Endothelial cell of umbilical vein (primary cell): ENCODE results near the gene GAA. TPM values are rescaled to one million over a fixed set of nuclear protein-coding genes. Genes with fewer than 3 reads are reported as not detected.

Experiments used
- BruUV-seq: library from RNA; stranded (reverse); fragments of 400-500 nt; replicated peaks from 2 replicates; lab custom pipeline; 2021; lab: Mats Ljungman, UMichigan
- CTCF ChIA-PET: fragments of 300-600, 350-600 bp; sonication (Branson Sonifier 250); formaldehyde crosslinking; loops from one replicate; lab custom pipeline; 2021; ENCODE audit warnings: antibody characterized with exemption, inconsistent platforms; lab: Charles Lee
- POLR2A ChIA-PET: fragments of 300-600, 350-600 bp; sonication (Branson Sonifier 250); formaldehyde crosslinking; loops from one replicate; lab custom pipeline; 2021; ENCODE audit warnings: antibody characterized with exemption, inconsistent platforms; lab: Charles Lee
- DNase-seq: peaks from one replicate; pipeline ENCODE4 v3.0.0-alpha.2; 2011; ENCODE audit warnings: low read depth, low spot score
- FAIRE-seq: peaks from 2 replicates; lab custom pipeline; 2011; peaks lifted over from hg19 to GRCh38; lab: Jason Lieb, UNC
- H2AFZ ChIP-seq: 2 replicates; pipeline ENCODE4 v1.6.0; 2012; ENCODE audit warnings: low read depth, low read length, control low read depth, inconsistent platforms
- H3K27ac ChIP-seq: 2 replicates; pipeline ENCODE4 v1.5.1; 2011; ENCODE audit warnings: low read depth, mild to moderate bottlenecking, control low read depth, low read length, moderate library complexity; ENCODE audit not compliant: insufficient read depth
- H3K27me3 ChIP-seq, 2 experiments: 2 replicates each; pipeline versions ENCODE4 v1.6.0 to v1.6.1; 2011; ENCODE audit warnings: low read length in 2 of 2, mixed read lengths in 1 of 2; ENCODE audit not compliant: control insufficient read depth in 2 of 2, insufficient read depth in 2 of 2
- H3K36me3 ChIP-seq, 2 experiments: 2 replicates in 1 of 2; 3 replicates in 1 of 2; pipeline ENCODE4 v1.5.1; 2011; ENCODE audit warnings: low read length in 2 of 2, mild to moderate bottlenecking in 1 of 2, moderate library complexity in 1 of 2; ENCODE audit not compliant: control insufficient read depth in 2 of 2, insufficient read depth in 2 of 2; ENCODE audit errors: extremely low read depth in 1 of 2
- H3K4me1 ChIP-seq: 3 replicates; pipeline ENCODE4 v1.5.1; 2011; ENCODE audit warnings: mild to moderate bottlenecking, low read length; ENCODE audit not compliant: control insufficient read depth, insufficient read depth; ENCODE audit errors: extremely low read depth
- H3K4me2 ChIP-seq: 2 replicates; pipeline ENCODE4 v1.6.1; 2011; ENCODE audit warnings: low read length, control low read depth, mixed read lengths; ENCODE audit not compliant: insufficient read depth
- H3K4me3 ChIP-seq, 3 experiments: fragments of 200-600 bp in 1 of 3; sonication (generic), shearing (Covaris generic) in 1 of 3; replicated peaks in 1 of 3; 2 replicates each; pipeline ENCODE4 v1.5.1; 2011 to 2016; ENCODE audit warnings: control low read depth in 3 of 3, low read length in 3 of 3, mild to moderate bottlenecking in 2 of 3, inconsistent platforms in 1 of 3, low read depth in 1 of 3, moderate library complexity in 1 of 3; ENCODE audit not compliant: insufficient read depth in 1 of 3
- H3K79me2 ChIP-seq: 2 replicates; pipeline ENCODE4 v1.6.0; 2012; ENCODE audit warnings: low read length, inconsistent platforms; ENCODE audit not compliant: control insufficient read depth, insufficient read depth
- H3K9ac ChIP-seq: replicated peaks from 2 replicates; pipeline ENCODE3; 2011; ENCODE audit warnings: low read length, control low read depth; ENCODE audit not compliant: insufficient read depth; ENCODE audit errors: extremely low read depth
- H3K9me1 ChIP-seq: replicated peaks from 3 replicates; pipeline ENCODE4 v1.6.0; 2011; ENCODE audit warnings: mild to moderate bottlenecking, low read length; ENCODE audit not compliant: control insufficient read depth, insufficient read depth; ENCODE audit errors: extremely low read depth
- H3K9me3 ChIP-seq: replicated peaks from 2 replicates; pipeline ENCODE4 v1.5.1; 2012; ENCODE audit warnings: low read length, inconsistent platforms; ENCODE audit not compliant: control insufficient read depth, insufficient read depth
- H4K20me1 ChIP-seq: replicated peaks from 2 replicates; pipeline ENCODE3; 2011; ENCODE audit warnings: mild to moderate bottlenecking, low read length; ENCODE audit not compliant: control insufficient read depth, insufficient read depth; ENCODE audit errors: extremely low read depth
- CTCF ChIP-seq, 2 donors: IDR thresholded peaks; 1 replicate in 1 of 2; 2 replicates in 1 of 2; pipeline ENCODE4 v1.5.1; 2011; ENCODE audit warnings: low read length in 2 of 2, mild to moderate bottlenecking in 2 of 2, moderate library complexity in 2 of 2, control low read depth in 1 of 2, inconsistent platforms in 1 of 2, low read depth in 1 of 2; ENCODE audit not compliant: insufficient read depth in 1 of 2; ENCODE audit errors: extremely low read depth in 1 of 2
- EZH2 ChIP-seq: IDR thresholded peaks from 2 replicates; pipeline ENCODE4 v1.6.1; 2012; ENCODE audit warnings: borderline replicate concordance, low read depth, mild to moderate bottlenecking, moderate library complexity, low read length, inconsistent platforms; ENCODE audit not compliant: severe bottlenecking
- FOS ChIP-seq: IDR thresholded peaks from 2 replicates; pipeline ENCODE4 v1.6.1; 2011; ENCODE audit warnings: mild to moderate bottlenecking, low read length, moderate library complexity, borderline replicate concordance; ENCODE audit not compliant: insufficient read depth
- GATA2 ChIP-seq: IDR thresholded peaks from 2 replicates; pipeline ENCODE4 v1.7.0; 2011; ENCODE audit warnings: low read depth, mild to moderate bottlenecking, moderate library complexity, mixed read lengths, low read length; ENCODE audit not compliant: insufficient read length, insufficient read depth
- JUN ChIP-seq: IDR thresholded peaks from 2 replicates; pipeline ENCODE4 v1.6.1; 2011; ENCODE audit warnings: borderline replicate concordance, low read depth; ENCODE audit not compliant: insufficient read length, insufficient read depth
- MAX ChIP-seq: IDR thresholded peaks from 2 replicates; pipeline ENCODE4 v1.6.1; 2011; ENCODE audit not compliant: insufficient read depth, insufficient read length
- MYC ChIP-seq: IDR thresholded peaks from one replicate; pipeline ENCODE4 v1.6.1; 2011; ENCODE audit warnings: mild to moderate bottlenecking, low read depth, low read length
- POLR2A ChIP-seq: IDR thresholded peaks from 2 replicates; pipeline ENCODE4 v1.6.1; 2012; ENCODE audit warnings: low read depth, mild to moderate bottlenecking, control low read depth, low read length
- POLR2AphosphoS5 ChIP-seq: IDR thresholded peaks from 2 replicates; pipeline ENCODE4 v1.6.1; 2012; ENCODE audit warnings: low read depth, mild to moderate bottlenecking, control low read depth, low read length, moderate library complexity; ENCODE audit not compliant: insufficient read depth
- dilution Hi-C: fragments of 300-500 bp; cut with MboI; formaldehyde crosslinking; loops from one replicate; pipeline ENCODE4 v1.15.0; 2019; ENCODE audit warnings: low sequenced_read_pairs; ENCODE audit not compliant: extremely low pct_ligation_motif_present
- intact Hi-C: fragments of 100-400 bp; cut with micrococcal nuclease; formaldehyde crosslinking; loops from one replicate; pipeline ENCODE4 v1.10.0; 2022
- polyA plus RNA-seq, 4 experiments: library from polyadenylated mRNA; depleted of rRNA in 3 of 4; stranded (reverse) in 3 of 4; unstranded in 1 of 4; fragments of >200 nt; gene quantifications; 2 replicates each; pipeline versions ENCODE4 v1.2.1 to v1.2.3, GENCODE V29; 2011 to 2012; ENCODE audit warnings: missing spikeins in 1 of 4
- total RNA-seq: library from RNA; stranded (reverse); gene quantifications from 2 replicates; pipeline ENCODE4 v1.2.3, GENCODE V29; 2021

GAA gene
- total and polyA plus RNA-seq, 2 donors (not counting 3 experiments of a cell fraction or from before 2014, with no cell fraction given): 26.3 to 49.7 TPM

- H3K9me1 ChIP-seq: no peaks in the 10 kb centered on the region
- H3K27ac ChIP-seq: no peak overlapping the region
- no peaks in the 10 kb centered on the region for H3K36me3 ChIP-seq
- no peak overlapping the region for H3K4me3 ChIP-seq
- no peak overlapping the region for H3K4me2 ChIP-seq
- H3K27me3 ChIP-seq: no peaks in the 10 kb centered on the region
- DNase-seq: no peak
- intact Hi-C loops (no loop called here), dilution Hi-C loops (no loop called here)
- no peak overlapping the region for H2AFZ ChIP-seq
- H4K20me1 ChIP-seq: no peaks in the 10 kb centered on the region
- H3K4me1 ChIP-seq: no peaks in the 10 kb centered on the region
- CTCF ChIA-PET: interaction anchor here (2.6 kb wide), 1 partner anchor 11 kb away, joined by 15 read pairs; the partner anchor contains the start of gene GAA
- FAIRE-seq: no peak
- no peaks in the 10 kb centered on the region for H3K79me2 ChIP-seq
- H3K9ac ChIP-seq: no peak overlapping the region
- BruUV-seq: no TSS peak
- no peaks in the 10 kb centered on the region for H3K9me3 ChIP-seq
- POLR2A ChIA-PET: no interaction called here
- TF ChIP-seq FOS (no peak), POLR2AphosphoS5 (no peak), POLR2A (no peak), MAX (no peak), MYC (no peak), CTCF (IDR thresholded peaks at IDR 0.05; ENCODE audit: extremely low read depth in 1 of 2, insufficient read depth in 1 of 2, low read depth in 1 of 2, low read length in 2 of 2) (no peak), JUN (no peak), GATA2 (no peak), EZH2 (no peak)
These were observed 11.7 kb downstream of the GAA start for GRCh38 chr17:80113033-80113484.
